ENCODE data around the gene EEA1. TPM values are rescaled to one million over a fixed set of nuclear protein-coding genes. Genes with fewer than 3 reads are reported as not detected.

The EEA1 gene
- total and polyA plus RNA-seq, 8 donors: 1.8 to 15.3 (median 8.0) TPM

- peaks cover 0 to 6% (median under 1%) of the 10 kb centered on the region in 3 donors for H3K4me1 ChIP-seq
- TF ChIP-seq CTCF (IDR thresholded peaks at IDR 0.05): no peak
- no peak for ATAC-seq
- no peak overlapping the region for H3K27ac ChIP-seq
- 89% methylated on average over 1 of the region's 1 CpG for WGBS, 2 donors
- intact Hi-C loops (cut with DNase I): no loop called here
- H3K27me3 ChIP-seq: no peaks in the 10 kb centered on the region
- H3K36me3 ChIP-seq: no peaks in the 10 kb centered on the region
- no peak for DNase-seq
- H3K9me3 ChIP-seq: no peaks in the 10 kb centered on the region
- no peak overlapping the region for H3K4me3 ChIP-seq
- no peak for FAIRE-seq
These were observed 7.2 kb downstream of the EEA1 start for GRCh38 chr12:92921877-92922276.

GRCh38 chr12:92915365-92915764, 13.7 kb downstream of the EEA1 start:
- H3K4me1 ChIP-seq: no peaks in the 10 kb centered on the region
- no peak overlapping the region for H3K4me3 ChIP-seq
- H3K27ac ChIP-seq: no peak overlapping the region
- ATAC-seq: no peak
- H3K27me3 ChIP-seq: no peaks in the 10 kb centered on the region
- TF ChIP-seq CTCF (IDR thresholded peaks at IDR 0.05): no peak
- no peaks in the 10 kb centered on the region for H3K9me3 ChIP-seq
- DNase-seq: no peak
- 87 to 95% methylated on average over 2 of the region's 2 CpGs for WGBS, 2 donors
- no peak for FAIRE-seq
- intact Hi-C loops (cut with DNase I): no loop called here
- H3K36me3 ChIP-seq: no peaks in the 10 kb centered on the region

GRCh38 chr12:92914170-92914569, 14.9 kb downstream of the EEA1 start:
- intact Hi-C loops (cut with DNase I): no loop called here
- 77 to 83% methylated on average over 4 of the region's 4 CpGs for WGBS, 2 donors
- no peak for ATAC-seq

GRCh38 chr12:92912672-92913071, 16.4 kb downstream of the EEA1 start:
- ATAC-seq (no peak), DNase-seq (no peak), FAIRE-seq (no peak)
- TF ChIP-seq CTCF (IDR thresholded peaks at IDR 0.05): no peak
- Histone ChIP-seq H3K4me3 (no peak overlapping the region), H3K4me1 (no peaks in the 10 kb centered on the region), H3K27me3 (no peaks in the 10 kb centered on the region), H3K9me3 (no peaks in the 10 kb centered on the region), H3K36me3 (no peaks in the 10 kb centered on the region), H3K27ac (no peak overlapping the region)
- 95 to 96% methylated on average over 2 of the region's 2 CpGs for WGBS, 2 donors
- intact Hi-C loops (cut with DNase I): no loop called here

More at GRCh38 chr12:92914170-92914569, 14.9 kb downstream of the EEA1 start:
- Histone ChIP-seq H3K36me3 (no peaks in the 10 kb centered on the region), H3K9me3 (no peaks in the 10 kb centered on the region), H3K27me3 (no peaks in the 10 kb centered on the region), H3K4me1 (no peaks in the 10 kb centered on the region), H3K4me3 (no peak overlapping the region), H3K27ac (no peak overlapping the region)
- DNase-seq (no peak), FAIRE-seq (no peak)
- TF ChIP-seq CTCF (IDR thresholded peaks at IDR 0.05): no peak

- intact Hi-C loops (cut with DNase I): no loop called here
- FAIRE-seq (no peak), ATAC-seq (peak in 1 of 4 donors; percentile 32), DNase-seq (no peak)
- H3K27ac ChIP-seq: no peak overlapping the region
- no peaks in the 10 kb centered on the region for H3K27me3 ChIP-seq
- H3K36me3 ChIP-seq: no peaks in the 10 kb centered on the region
- H3K9me3 ChIP-seq: no peaks in the 10 kb centered on the region
- TF ChIP-seq CTCF (IDR thresholded peaks at IDR 0.05): no peak
- H3K4me1 ChIP-seq: no peaks in the 10 kb centered on the region
- WGBS, 2 donors: 93 to 94% methylated on average over 3 of the region's 3 CpGs
- no peak overlapping the region for H3K4me3 ChIP-seq
These were observed 17.0 kb downstream of the EEA1 start for GRCh38 chr12:92912052-92912451.
